HCT116 (cell line): ENCODE results near the gene DAPK1.

ENCODE experiments used
- ELF1 ChIP-seq: IDR thresholded peaks from 2 replicates; pipeline ENCODE4 v1.6.1; 2012; ENCODE audit warnings: low read depth, borderline replicate concordance
- POLR2AphosphoS5 ChIP-seq: IDR thresholded peaks from 2 replicates; pipeline ENCODE4 v1.6.1; 2011; ENCODE audit warnings: mild to moderate bottlenecking, low read depth, low read length, moderate library complexity
- ZNF274 ChIP-seq: fragments of 200-500 bp; sonication (Bioruptor generic); IDR thresholded peaks from 2 replicates; pipeline ENCODE4 v1.6.1; 2014; ENCODE audit warnings: mild to moderate bottlenecking, low read depth, low read length, inconsistent platforms
- TF ChIP-seq, protein P1 (sequence below), 3 experiments: fragments of 200-600 bp in 1 of 3; sonication (generic) in 1 of 3; IDR thresholded peaks in 2 of 3; conservative IDR thresholded peaks in 1 of 3; 2 replicates each; pipeline ENCODE4 v1.5.1; 2012 to 2017; ENCODE audit warnings: low read depth in 2 of 3, low read length in 2 of 3, antibody characterized with exemption in 1 of 3, borderline replicate concordance in 1 of 3, control low read depth in 1 of 3, mild to moderate bottlenecking in 1 of 3, mixed read lengths in 1 of 3, mixed run types in 1 of 3, moderate library complexity in 1 of 3; ENCODE audit not compliant: insufficient read depth in 1 of 3

DNA sequence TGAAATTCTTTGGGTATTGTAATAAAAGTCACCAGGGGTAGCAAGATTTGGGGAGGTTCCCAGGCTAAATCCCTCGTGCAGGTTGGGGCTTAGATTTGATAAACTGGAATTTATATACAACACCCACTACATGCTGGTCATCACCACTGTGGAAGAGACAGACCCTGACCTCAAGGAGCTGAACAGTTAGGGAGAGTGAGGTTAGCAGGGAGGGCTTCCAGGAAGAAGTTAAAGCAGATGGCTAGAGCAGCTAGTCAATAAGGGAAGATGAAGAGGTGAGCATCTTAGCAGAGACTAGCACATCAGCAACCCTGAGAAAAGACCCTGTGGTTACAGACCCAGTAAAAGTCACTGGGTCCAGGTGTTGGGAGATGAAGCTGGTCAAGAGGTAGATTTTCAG, 234.7 kb downstream of the DAPK1 start:
- TF ChIP-seq, protein P1, sequence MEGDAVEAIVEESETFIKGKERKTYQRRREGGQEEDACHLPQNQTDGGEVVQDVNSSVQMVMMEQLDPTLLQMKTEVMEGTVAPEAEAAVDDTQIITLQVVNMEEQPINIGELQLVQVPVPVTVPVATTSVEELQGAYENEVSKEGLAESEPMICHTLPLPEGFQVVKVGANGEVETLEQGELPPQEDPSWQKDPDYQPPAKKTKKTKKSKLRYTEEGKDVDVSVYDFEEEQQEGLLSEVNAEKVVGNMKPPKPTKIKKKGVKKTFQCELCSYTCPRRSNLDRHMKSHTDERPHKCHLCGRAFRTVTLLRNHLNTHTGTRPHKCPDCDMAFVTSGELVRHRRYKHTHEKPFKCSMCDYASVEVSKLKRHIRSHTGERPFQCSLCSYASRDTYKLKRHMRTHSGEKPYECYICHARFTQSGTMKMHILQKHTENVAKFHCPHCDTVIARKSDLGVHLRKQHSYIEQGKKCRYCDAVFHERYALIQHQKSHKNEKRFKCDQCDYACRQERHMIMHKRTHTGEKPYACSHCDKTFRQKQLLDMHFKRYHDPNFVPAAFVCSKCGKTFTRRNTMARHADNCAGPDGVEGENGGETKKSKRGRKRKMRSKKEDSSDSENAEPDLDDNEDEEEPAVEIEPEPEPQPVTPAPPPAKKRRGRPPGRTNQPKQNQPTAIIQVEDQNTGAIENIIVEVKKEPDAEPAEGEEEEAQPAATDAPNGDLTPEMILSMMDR (IDR thresholded peaks at IDR 0.05 in 2 of 3, conservative IDR thresholded peaks at IDR 0.05 in 1 of 3; ENCODE audit: borderline replicate concordance in 1 of 3, insufficient read depth in 1 of 3, low read depth in 2 of 3, low read length in 2 of 3): no peak
- TF ChIP-seq POLR2AphosphoS5 (no peak), ELF1 (no peak), ZNF274 (no peak)
